HepG2 (cell line): ENCODE data around the gene FLRT2.

ENCODE experiments used
- CTCF ChIP-seq: sonication (generic); formaldehyde crosslinking; IDR thresholded peaks from 2 replicates; pipeline ENCODE4 v1.5.0; 2020; ENCODE audit warnings: mild to moderate bottlenecking, missing genetic modification reagents, moderate library complexity
- HOXA7 ChIP-seq: sonication (generic); formaldehyde crosslinking; IDR thresholded peaks from 2 replicates; pipeline ENCODE4 v1.8.1; 2022; ENCODE audit warnings: mild to moderate bottlenecking, missing genetic modification reagents, moderate library complexity
- MIXL1 ChIP-seq: IDR thresholded peaks from 2 replicates; pipeline ENCODE4 v1.6.1; 2016
- MTF2 ChIP-seq: sonication (generic); formaldehyde crosslinking; IDR thresholded peaks from 2 replicates; pipeline ENCODE4 v1.5.0; 2020; ENCODE audit warnings: missing genetic modification reagents, borderline replicate concordance
- PITX1 ChIP-seq: sonication (generic); formaldehyde crosslinking; IDR thresholded peaks from 2 replicates; pipeline ENCODE4 v1.5.1; 2020; ENCODE audit warnings: mild to moderate bottlenecking, missing genetic modification reagents
- POLR2AphosphoS2 ChIP-seq: IDR thresholded peaks from 2 replicates; pipeline ENCODE4 v1.6.1; 2011; ENCODE audit warnings: low read depth, low read length, improper control_type of control experiment
- SMAD3 ChIP-seq: sonication (generic); formaldehyde crosslinking; IDR thresholded peaks from 2 replicates; pipeline ENCODE4 v1.4.0; 2020; ENCODE audit warnings: missing genetic modification reagents
- ZNF747 ChIP-seq: sonication (generic); formaldehyde crosslinking; IDR thresholded peaks from 2 replicates; pipeline ENCODE4 v1.8.1; 2023; ENCODE audit warnings: missing genetic modification reagents, mild to moderate bottlenecking, borderline replicate concordance

GRCh38 chr14:85662096-85662495 is 132.2 kb downstream of the FLRT2 start:
- no peak for TF ChIP-seq MIXL1 (CRISPR knock-in tag)
- no peak for TF ChIP-seq HOXA7 (CRISPR knock-in tag)
- no peak for TF ChIP-seq ZNF747 (CRISPR knock-in tag)
- TF ChIP-seq CTCF (CRISPR knock-in tag), result no peak
- no peak for TF ChIP-seq MTF2
- TF ChIP-seq POLR2AphosphoS2, result no peak
- TF ChIP-seq PITX1 (CRISPR knock-in tag), result no peak
- no peak for TF ChIP-seq SMAD3 (CRISPR knock-in tag)
